ENCODE results near the gene TSR3.

Gene TSR3

GRCh38 chr16:1377406-1378010 lies 25.8 kb upstream of the TSR3 start:
- DNase-seq (ENCODE audit: low read depth): no peak

- DNase-seq (ENCODE audit: low read depth): no peak
These were observed 24.2 kb upstream of the TSR3 start for GRCh38 chr16:1375741-1376410.

- no peak for DNase-seq (ENCODE audit: low read depth)
These were observed 23.6 kb upstream of the TSR3 start for GRCh38 chr16:1375298-1375640.

DNA sequence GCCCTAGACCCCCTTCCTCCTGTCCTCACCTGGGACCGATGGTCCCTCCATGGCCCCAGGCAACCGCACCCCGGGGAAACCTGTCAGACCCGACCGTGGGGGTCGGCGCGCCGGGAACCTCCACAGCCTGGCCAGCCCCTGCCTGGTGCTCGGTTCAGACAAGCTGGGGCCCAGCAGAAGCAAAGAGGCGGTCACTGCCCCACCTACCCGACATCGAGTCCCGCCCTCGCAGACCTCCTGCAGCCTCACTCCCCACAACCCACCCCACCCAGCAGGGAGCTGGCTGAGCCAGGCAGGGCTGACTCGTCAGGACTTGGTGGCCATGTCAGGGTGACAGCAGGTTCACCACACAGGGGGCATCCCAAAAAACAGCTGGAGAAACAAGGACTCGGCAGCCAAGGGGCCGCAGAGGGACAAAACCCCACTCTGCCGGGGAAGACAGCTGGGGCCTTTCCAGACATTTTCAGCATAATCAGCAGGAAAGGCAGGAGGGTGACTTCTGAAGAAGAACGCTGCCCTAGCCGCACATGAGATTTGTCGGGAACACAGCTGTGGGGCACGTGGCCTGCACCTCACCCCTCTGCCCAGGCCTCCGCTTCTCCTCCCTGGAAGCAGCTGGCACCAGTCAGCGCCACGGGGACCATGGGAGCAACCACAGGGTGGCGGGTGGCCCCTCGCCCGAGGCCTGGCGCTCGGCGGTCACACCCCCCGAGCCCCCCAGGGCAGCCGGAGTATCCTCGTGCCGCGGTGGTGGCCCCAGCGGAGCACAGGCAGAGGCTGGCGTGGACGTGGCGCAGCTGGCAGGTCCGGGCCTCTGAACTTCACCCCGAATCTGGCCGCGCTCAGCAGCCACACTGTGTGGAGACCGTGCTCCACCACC lies 23.0 kb upstream of the TSR3 start:
- no peak for DNase-seq (ENCODE audit: low read depth)

DNA sequence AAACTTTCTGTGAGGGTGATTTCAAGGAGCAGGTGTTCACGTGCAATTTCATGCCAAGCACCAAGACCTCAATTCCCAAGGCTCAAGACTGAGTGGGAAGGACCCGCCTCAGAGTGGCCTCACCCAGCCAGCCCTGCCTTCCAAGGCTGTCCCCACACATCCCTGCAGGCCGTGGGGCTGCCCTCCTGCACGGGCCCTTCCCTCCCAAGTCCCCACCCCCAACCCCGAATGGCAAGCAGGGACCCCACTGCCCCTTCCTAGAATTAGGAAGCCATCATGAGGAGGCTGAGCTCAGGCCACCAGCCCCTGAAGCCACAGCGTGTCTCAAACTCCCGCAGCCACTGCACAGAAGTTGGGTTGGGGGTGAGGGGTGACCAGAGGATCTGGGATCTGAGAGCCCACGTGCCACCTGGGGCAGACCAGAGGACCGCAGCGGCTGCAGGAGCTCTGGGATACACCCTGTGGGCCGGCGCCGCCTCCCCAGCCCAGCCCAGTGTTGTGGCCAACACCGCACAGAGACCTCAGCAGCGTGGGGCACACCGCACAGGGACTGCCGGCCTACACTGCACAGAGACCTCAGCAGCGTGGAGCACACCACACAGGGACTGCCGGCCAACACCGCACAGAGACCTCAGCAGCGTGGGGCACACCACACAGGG lies 20.7 kb upstream of the TSR3 start:
- DNase-seq (ENCODE audit: low read depth): no peak

DNA sequence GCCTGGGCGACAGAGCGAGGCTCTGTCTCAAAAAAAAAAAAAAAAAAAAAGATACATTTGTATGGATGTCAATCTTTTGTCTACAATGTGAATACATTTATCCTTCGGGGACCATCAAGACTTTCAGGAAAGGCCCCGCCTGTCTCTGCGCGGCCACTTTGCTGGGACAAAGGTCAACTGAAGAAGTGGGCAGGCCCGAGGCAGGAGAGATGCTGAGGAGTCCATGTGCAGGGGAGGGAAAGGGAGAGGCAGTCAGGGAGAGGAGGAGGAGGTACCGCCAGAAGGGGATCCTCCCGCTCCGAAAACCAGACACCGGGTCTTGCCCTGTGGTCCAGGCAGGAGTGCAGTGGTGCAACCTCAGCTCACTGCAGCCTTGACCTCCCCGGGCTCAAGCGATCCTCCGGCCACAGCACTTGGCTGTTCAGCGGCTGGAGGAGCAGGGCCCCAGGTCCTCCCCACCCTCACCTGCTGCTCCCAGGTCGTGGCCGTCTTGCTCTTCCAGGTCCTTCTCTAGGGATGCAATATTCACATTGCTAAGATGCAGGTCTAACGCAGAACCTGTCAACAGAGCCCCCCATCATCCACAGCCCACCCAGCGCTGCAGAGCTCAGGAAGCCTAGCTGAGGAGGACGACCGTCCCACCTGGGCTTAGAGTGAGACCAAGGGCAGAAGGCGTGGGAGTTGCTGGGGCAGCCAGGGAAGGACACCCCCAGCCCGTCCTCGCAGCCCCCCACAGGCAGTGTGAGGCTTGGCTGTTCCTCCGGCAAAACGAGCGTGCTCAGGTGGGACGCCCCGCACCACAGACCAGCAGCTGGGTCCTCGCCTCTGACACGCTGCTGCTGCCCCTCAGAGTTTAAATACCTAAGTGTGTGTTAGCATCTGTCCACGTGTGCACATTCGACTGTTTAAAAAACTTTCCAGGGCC lies 19.6 kb upstream of the TSR3 start:
- DNase-seq (ENCODE audit: low read depth): no peak

GRCh38 chr16:1367486-1368174 lies 16.0 kb upstream of the TSR3 start:
- no peak for DNase-seq (ENCODE audit: low read depth)

DNA sequence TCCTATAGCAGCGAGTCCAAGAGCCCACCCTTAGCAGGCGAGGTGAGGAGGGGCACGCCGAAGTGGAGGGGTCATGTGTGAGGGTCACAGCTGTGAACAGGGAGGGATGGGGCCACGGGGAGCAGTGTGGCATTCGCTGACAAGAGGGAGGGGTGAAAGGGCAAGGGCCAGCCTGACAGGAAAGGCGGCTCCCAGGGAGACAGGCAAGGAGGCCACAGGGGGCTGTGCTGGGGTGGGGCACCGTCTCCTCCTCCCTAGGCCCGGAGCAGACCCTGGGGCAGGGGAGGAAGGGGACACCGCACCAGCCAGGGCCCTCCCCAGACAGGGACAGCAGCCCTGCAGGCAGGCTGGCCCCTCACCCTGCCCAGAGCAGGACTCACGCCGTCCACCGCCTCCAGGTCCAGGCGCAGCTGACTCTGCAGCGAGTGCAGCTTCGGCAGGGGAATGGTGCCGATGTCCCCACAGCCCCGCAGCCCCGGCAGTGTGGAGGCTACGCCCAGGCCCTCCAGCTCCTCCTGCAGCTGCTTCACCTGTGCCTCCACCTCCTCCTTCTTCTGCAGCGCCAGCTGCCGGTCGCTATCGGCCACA lies 15.1 kb upstream of the TSR3 start:
- DNase-seq (ENCODE audit: low read depth): no peak

- DNase-seq (ENCODE audit: low read depth): no peak
These were observed 14.5 kb upstream of the TSR3 start for GRCh38 chr16:1366060-1366711.

- no peak for DNase-seq (ENCODE audit: low read depth)
These were observed 12.8 kb upstream of the TSR3 start for GRCh38 chr16:1364510-1364909.

- DNase-seq (ENCODE audit: low read depth): no peak
These were observed 11.9 kb upstream of the TSR3 start for GRCh38 chr16:1363501-1364041.

DNA sequence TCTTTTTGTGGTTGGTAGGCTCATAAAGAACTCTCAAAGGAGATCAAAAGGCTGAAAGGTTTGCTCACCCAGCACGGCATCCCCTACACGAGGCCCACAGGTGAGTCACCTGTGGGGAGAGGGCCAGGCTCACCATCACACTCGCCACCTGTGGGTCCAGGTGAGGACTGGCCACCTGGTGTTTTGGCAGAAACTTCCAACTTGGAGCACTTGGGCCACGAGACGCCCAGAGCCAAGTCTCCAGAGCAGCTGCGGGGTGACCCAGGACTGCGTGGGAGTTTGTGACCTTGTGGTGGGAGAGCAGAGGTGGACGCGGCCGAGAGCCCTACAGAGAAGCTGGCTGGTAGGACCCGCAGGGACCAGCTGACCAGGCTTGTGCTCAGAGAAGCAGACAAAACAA lies 11.1 kb upstream of the TSR3 start:
- DNase-seq (ENCODE audit: low read depth): no peak

DNA sequence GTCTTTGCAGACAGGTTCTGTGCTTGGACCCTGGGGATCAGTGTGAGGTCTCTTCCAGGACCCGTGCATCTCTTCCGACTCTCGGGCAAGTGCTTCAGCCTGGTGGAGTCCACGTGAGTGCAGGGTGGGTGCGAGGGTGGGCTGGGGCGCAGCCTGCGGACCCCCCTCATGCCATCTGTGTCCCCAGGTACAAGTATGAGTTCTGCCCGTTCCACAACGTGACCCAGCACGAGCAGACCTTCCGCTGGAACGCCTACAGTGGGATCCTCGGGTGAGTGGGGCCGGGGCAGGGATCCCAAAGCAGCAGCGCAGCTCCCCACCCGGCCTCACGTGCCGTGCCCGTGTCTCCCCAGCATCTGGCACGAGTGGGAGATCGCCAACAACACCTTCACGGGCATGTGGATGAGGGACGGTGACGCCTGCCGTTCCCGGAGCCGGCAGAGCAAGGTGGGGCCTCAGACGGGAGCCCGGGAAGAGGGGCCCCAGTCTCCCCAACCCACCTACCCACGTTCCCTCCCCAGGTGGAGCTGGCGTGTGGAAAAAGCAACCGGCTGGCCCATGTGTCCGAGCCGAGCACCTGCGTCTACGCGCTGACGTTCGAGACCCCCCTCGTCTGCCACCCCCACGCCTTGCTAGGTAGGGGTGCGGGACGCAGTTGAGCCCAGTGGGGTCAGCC lies 10.1 kb upstream of the TSR3 start:
- no peak for DNase-seq (ENCODE audit: low read depth)

DNA sequence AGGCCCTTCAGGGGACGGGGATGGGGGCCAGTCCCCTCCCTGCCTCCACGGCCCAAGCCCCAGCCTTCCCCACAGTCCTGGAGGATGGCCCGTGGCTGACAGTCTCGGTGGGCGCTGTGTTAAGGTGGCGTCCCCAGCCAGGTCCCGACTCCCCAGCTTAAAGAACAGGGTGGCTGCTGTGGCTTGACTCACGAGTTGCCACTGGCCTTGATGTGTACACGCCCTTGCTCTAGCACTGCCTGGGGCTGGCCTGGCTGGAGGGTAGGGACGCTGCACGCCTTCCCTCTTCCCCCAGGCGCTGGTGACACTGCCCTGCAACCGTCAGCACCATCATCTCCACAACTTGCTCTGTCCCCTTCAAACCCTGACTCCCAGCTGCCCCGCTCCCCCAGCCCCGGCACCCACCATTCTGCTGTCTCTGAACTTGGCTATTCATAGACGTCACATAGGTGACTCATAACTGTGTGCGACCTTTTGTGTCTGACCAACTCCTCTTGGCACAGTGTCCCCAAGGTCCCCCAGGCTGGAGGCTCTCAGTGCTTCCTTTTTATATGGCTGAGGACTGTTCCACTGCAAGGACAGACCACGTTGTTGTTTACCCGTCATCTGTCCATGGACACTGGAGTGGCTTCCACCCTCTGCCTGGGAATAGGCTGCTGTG lies 6.4 kb upstream of the TSR3 start:
- DNase-seq (ENCODE audit: low read depth): no peak

DNA sequence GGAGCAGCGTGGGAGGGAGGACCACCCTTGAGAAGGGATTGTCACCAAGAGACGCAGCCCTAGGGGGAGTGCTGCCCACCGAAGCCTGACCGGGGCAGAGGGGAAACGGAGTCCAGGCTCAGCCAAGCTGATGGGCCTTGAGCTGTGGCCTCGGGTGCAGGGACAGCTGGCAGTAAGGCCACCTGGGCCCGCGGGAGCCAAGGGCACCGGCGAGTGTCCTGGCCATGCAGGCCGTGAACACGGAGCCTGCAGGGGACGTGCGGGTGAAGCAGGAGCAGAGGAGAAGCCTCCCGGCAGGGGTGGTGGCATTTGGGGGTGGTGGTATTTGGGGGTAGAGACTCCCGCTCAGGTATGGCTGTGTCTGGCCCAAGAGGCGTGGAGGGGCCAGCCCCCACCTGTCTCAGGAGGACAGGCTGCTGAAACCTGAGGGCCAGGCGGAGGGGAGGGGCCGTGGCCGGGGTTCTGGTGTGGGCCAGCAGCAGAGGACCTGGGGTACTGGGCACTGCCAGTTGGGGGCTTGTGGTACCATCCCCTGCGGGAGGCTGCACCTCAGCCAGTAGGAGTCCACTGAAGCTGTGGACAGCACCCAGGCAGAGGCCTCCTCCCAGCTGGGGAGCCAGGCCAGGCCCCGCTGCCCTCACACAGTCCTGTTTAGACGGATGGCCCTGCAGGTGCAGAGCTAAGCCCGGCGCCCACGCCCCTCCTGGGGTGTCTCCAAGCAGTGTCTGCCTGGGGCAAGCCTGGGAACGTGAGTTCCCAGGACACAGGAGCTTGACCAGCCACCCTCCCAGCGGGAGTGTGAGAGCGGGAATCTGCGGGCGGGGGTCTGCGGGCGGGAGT lies 4.6 kb upstream of the TSR3 start:
- no peak for DNase-seq (ENCODE audit: low read depth)

- no peak for DNase-seq (ENCODE audit: low read depth)
These were observed 3.9 kb upstream of the TSR3 start for GRCh38 chr16:1355591-1355990.

- DNase-seq (ENCODE audit: low read depth): no peak
These were observed 3.3 kb upstream of the TSR3 start for GRCh38 chr16:1354815-1355540.

Measured in stromal cell of bone marrow (primary cell).